Measurements from ENCODE around the gene TREH. TPM values are rescaled to one million over a fixed set of nuclear protein-coding genes. Genes with fewer than 3 reads are reported as not detected.

The TREH gene
- total RNA-seq, 1 donor from 2014 or later: not detected

GRCh38 chr11:118643995-118644345, 35.5 kb downstream of the TREH start:
- Mint-ChIP-seq H3K36me3 (ENCODE audit: unreplicated experiment) (no peaks in the 10 kb centered on the region), H3K4me3 (ENCODE audit: unreplicated experiment) (no peak overlapping the region), H3K27ac (ENCODE audit: unreplicated experiment) (no peak overlapping the region), H3K9me3 (ENCODE audit: unreplicated experiment) (peaks cover 4% of the 10 kb centered on the region), H3K4me1 (ENCODE audit: low read depth, unreplicated experiment) (peaks cover 1% of the 10 kb centered on the region), H3K27me3 (ENCODE audit: unreplicated experiment) (peaks cover 4% of the 10 kb centered on the region)
- no peak for TF ChIP-seq CTCF (IDR thresholded peaks at IDR 0.05; ENCODE audit: partially characterized antibody, unreplicated experiment)
- no peak for DNase-seq

GRCh38 chr11:118643142-118643994, 36.1 kb downstream of the TREH start:
- Mint-ChIP-seq H3K9me3 (ENCODE audit: unreplicated experiment) (peaks cover 4% of the 10 kb centered on the region), H3K36me3 (ENCODE audit: unreplicated experiment) (no peaks in the 10 kb centered on the region), H3K4me3 (ENCODE audit: unreplicated experiment) (no peak overlapping the region), H3K27me3 (ENCODE audit: unreplicated experiment) (peaks cover 4% of the 10 kb centered on the region), H3K27ac (ENCODE audit: unreplicated experiment) (no peak overlapping the region), H3K4me1 (ENCODE audit: low read depth, unreplicated experiment) (peaks cover 1% of the 10 kb centered on the region)
- no peak for TF ChIP-seq CTCF (IDR thresholded peaks at IDR 0.05; ENCODE audit: partially characterized antibody, unreplicated experiment)
- DNase-seq: no peak

- DNase-seq: no peak
- Mint-ChIP-seq H3K27me3 (ENCODE audit: unreplicated experiment) (peaks cover 8% of the 10 kb centered on the region), H3K36me3 (ENCODE audit: unreplicated experiment) (no peaks in the 10 kb centered on the region), H3K4me1 (ENCODE audit: low read depth, unreplicated experiment) (peaks cover 1% of the 10 kb centered on the region), H3K9me3 (ENCODE audit: unreplicated experiment) (peaks cover 4% of the 10 kb centered on the region), H3K4me3 (ENCODE audit: unreplicated experiment) (no peak overlapping the region), H3K27ac (ENCODE audit: unreplicated experiment) (no peak overlapping the region)
- no peak for TF ChIP-seq CTCF (IDR thresholded peaks at IDR 0.05; ENCODE audit: partially characterized antibody, unreplicated experiment)
Measured at GRCh38 chr11:118641397-118642019, 37.9 kb downstream of the TREH start.

GRCh38 chr11:118640332-118641154, 38.9 kb downstream of the TREH start:
- no peaks in the 10 kb centered on the region for H3K36me3 Mint-ChIP-seq (ENCODE audit: unreplicated experiment)
- TF ChIP-seq CTCF (IDR thresholded peaks at IDR 0.05; ENCODE audit: partially characterized antibody, unreplicated experiment): no peak
- DNase-seq: no peak
- no peak overlapping the region for H3K4me3 Mint-ChIP-seq (ENCODE audit: unreplicated experiment)
- peaks cover 1% of the 10 kb centered on the region for H3K4me1 Mint-ChIP-seq (ENCODE audit: low read depth, unreplicated experiment)
- H3K27me3 Mint-ChIP-seq (ENCODE audit: unreplicated experiment): peaks cover 11% of the 10 kb centered on the region
- peaks cover 2% of the 10 kb centered on the region for H3K9me3 Mint-ChIP-seq (ENCODE audit: unreplicated experiment)
- H3K27ac Mint-ChIP-seq (ENCODE audit: unreplicated experiment): no peak overlapping the region

Measured in glutamatergic neuron (in vitro differentiated cells).